PFSK-1 (cell line): ENCODE measurements around the gene FAM210A.

ENCODE experiments used
- FOXP2 ChIP-seq: optimal IDR thresholded peaks from 2 replicates; pipeline ENCODE3; 2011; ENCODE audit warnings: borderline replicate concordance, control low read depth, inconsistent platforms; ENCODE audit not compliant: insufficient read depth; ENCODE audit errors: extremely low read length, extremely low read depth
- POLR2AphosphoS5 ChIP-seq: IDR thresholded peaks from 2 replicates; pipeline ENCODE4 v1.6.1; 2012; ENCODE audit warnings: low read depth, mild to moderate bottlenecking, control low read depth, low read length, moderate library complexity
- SIN3A ChIP-seq: IDR thresholded peaks from 2 replicates; pipeline ENCODE4 v1.6.1; 2012; ENCODE audit warnings: mild to moderate bottlenecking, low read length, moderate library complexity, borderline replicate concordance; ENCODE audit not compliant: insufficient read depth
- TAF1 ChIP-seq: IDR thresholded peaks from 2 replicates; pipeline ENCODE4 v1.6.1; 2012; ENCODE audit warnings: low read length, control low read depth, borderline replicate concordance; ENCODE audit not compliant: insufficient read depth
- TF ChIP-seq, protein P1 (sequence below), 2 experiments: IDR thresholded peaks; 2 replicates each; pipeline versions ENCODE4 v1.6.1 to v1.8.0; 2011 to 2012; ENCODE audit warnings: low read depth in 2 of 2, low read length in 2 of 2, control low read depth in 1 of 2, inconsistent platforms in 1 of 2, mild to moderate bottlenecking in 1 of 2, moderate library complexity in 1 of 2; ENCODE audit not compliant: insufficient read depth in 1 of 2

FAM210A gene

GRCh38 chr18:13730481-13730880 lies 4.1 kb upstream of the FAM210A start:
- TF ChIP-seq, protein P1, sequence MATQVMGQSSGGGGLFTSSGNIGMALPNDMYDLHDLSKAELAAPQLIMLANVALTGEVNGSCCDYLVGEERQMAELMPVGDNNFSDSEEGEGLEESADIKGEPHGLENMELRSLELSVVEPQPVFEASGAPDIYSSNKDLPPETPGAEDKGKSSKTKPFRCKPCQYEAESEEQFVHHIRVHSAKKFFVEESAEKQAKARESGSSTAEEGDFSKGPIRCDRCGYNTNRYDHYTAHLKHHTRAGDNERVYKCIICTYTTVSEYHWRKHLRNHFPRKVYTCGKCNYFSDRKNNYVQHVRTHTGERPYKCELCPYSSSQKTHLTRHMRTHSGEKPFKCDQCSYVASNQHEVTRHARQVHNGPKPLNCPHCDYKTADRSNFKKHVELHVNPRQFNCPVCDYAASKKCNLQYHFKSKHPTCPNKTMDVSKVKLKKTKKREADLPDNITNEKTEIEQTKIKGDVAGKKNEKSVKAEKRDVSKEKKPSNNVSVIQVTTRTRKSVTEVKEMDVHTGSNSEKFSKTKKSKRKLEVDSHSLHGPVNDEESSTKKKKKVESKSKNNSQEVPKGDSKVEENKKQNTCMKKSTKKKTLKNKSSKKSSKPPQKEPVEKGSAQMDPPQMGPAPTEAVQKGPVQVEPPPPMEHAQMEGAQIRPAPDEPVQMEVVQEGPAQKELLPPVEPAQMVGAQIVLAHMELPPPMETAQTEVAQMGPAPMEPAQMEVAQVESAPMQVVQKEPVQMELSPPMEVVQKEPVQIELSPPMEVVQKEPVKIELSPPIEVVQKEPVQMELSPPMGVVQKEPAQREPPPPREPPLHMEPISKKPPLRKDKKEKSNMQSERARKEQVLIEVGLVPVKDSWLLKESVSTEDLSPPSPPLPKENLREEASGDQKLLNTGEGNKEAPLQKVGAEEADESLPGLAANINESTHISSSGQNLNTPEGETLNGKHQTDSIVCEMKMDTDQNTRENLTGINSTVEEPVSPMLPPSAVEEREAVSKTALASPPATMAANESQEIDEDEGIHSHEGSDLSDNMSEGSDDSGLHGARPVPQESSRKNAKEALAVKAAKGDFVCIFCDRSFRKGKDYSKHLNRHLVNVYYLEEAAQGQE (IDR thresholded peaks at IDR 0.05; ENCODE audit: insufficient read depth in 1 of 2, low read depth in 2 of 2, low read length in 2 of 2): no peak
- TF ChIP-seq SIN3A (no peak), TAF1 (no peak), POLR2AphosphoS5 (no peak), FOXP2 (no peak)

DNA sequence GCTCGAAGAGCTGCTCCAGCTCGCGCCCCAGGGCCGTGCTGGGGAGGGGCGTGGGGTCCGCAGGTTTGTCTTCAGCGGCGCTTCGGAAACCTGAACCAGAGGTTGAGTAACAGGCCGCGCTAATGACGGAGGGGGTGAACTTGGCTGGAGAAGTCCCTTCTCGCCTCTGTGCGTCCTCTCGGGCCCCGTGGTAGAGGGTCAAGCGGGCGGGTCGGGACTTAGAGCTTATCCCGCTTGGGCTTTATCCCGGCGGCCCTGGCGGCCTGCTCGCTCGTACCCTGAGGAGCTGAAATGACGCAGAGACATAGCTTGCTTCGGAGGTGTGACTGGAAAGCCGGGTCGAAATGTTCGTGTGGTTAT lies 594 bp upstream of the FAM210A start:
- TF ChIP-seq TAF1: 0 out of 2 replicates have a peak, but pooled peaks have one; percentile 10
- no peak for TF ChIP-seq FOXP2

GRCh38 chr18:13725566-13726231 lies 659 bp downstream of the FAM210A start:
- no peak for TF ChIP-seq POLR2AphosphoS5
- TF ChIP-seq, protein P1 (IDR thresholded peaks at IDR 0.05; ENCODE audit: insufficient read depth in 1 of 2, low read depth in 2 of 2, low read length in 2 of 2): no peak
- TF ChIP-seq FOXP2: no peak
- TF ChIP-seq TAF1: no peak
- TF ChIP-seq SIN3A: no peak

- TF ChIP-seq POLR2AphosphoS5 (no peak), FOXP2 (no peak), SIN3A (no peak), TAF1 (no peak)
- TF ChIP-seq, protein P1 (IDR thresholded peaks at IDR 0.05; ENCODE audit: insufficient read depth in 1 of 2, low read depth in 2 of 2, low read length in 2 of 2): no peak
Observed at GRCh38 chr18:13720847-13721246, 5.5 kb downstream of the FAM210A start.

- TF ChIP-seq POLR2AphosphoS5: no peak
- TF ChIP-seq, protein P1 (IDR thresholded peaks at IDR 0.05; ENCODE audit: insufficient read depth in 1 of 2, low read depth in 2 of 2, low read length in 2 of 2): no peak
- no peak for TF ChIP-seq FOXP2
- no peak for TF ChIP-seq SIN3A
- TF ChIP-seq TAF1: no peak
Observed at GRCh38 chr18:13720123-13720522, 6.2 kb downstream of the FAM210A start.
